Measurements from ENCODE around the gene FAM163B. TPM values are rescaled to one million over a fixed set of nuclear protein-coding genes. Genes with fewer than 3 reads are reported as not detected.

FAM163B gene
- 0.30 TPM in 1 of 2 replicates, not detected in the other for total RNA-seq

GRCh38 chr9:133609311-133610098, at the start of gene FAM163B:
TSS of gene FAM163B (minus strand) at chr9:133609389. CDS start at chr9:133580223, 29,166 bp downstream.

GRCh38 chr9:133635533-133636531, 26.6 kb upstream of the FAM163B start, which contains the start of gene DBH:
TSS of gene DBH (plus strand) at chr9:133636363. CDS start at chr9:133636372, 9 bp downstream.

GRCh38 chr9:133534346-133535291, 74.6 kb downstream of the FAM163B start, which contains the start of gene ADAMTSL2:
TSS of gene ADAMTSL2 (plus strand) at chr9:133534704. CDS start at chr9:133536713, 2,009 bp downstream.

Other genes starting within 250 kb of the FAM163B start
- 608 and 665 TPM in 2 replicates for gene SURF4, start 233.3 kb downstream of the FAM163B start, total RNA-seq
- 0.28 and 0.59 TPM in 2 replicates for gene STKLD1, start 233.0 kb downstream of the FAM163B start, total RNA-seq
- 11.3 and 18.9 TPM in 2 replicates for gene REXO4, start 191.4 kb downstream of the FAM163B start, total RNA-seq
- gene ADAMTS13, start 187.0 kb downstream of the FAM163B start, total RNA-seq, result 1.8 and 2.8 TPM in 2 replicates
- 7.6 and 10.4 TPM in 2 replicates for gene CACFD1, start 149.4 kb downstream of the FAM163B start, total RNA-seq
- gene SLC2A6, start 130.3 kb downstream of the FAM163B start, total RNA-seq, result 33.1 and 38.3 TPM in 2 replicates
- not detected in 2 replicates for gene MYMK, start 84.4 kb downstream of the FAM163B start, total RNA-seq
- gene ADAMTSL2, start 74.7 kb downstream of the FAM163B start, total RNA-seq, result 0.83 and 4.8 TPM in 2 replicates
- gene DBH, start 27.0 kb upstream of the FAM163B start, total RNA-seq, result not detected in 2 replicates
- 18.4 and 23.9 TPM in 2 replicates for gene SARDH, start 129.0 kb upstream of the FAM163B start, total RNA-seq